Measurements from ENCODE around the gene GJB4.
"Not testable (repeated sequence)": the region's sequence is repeated elsewhere in the genome, so short reads cannot be mapped to it uniquely, and the experiment has no call there.

Gene GJB4

GRCh38 chr1:34759503-34760357, at the start of gene GJB4:
TSS of gene GJB4 (plus strand) at chr1:34759740. CDS start at chr1:34761255, 1,515 bp downstream.
- no peak for DNase-seq

DNA sequence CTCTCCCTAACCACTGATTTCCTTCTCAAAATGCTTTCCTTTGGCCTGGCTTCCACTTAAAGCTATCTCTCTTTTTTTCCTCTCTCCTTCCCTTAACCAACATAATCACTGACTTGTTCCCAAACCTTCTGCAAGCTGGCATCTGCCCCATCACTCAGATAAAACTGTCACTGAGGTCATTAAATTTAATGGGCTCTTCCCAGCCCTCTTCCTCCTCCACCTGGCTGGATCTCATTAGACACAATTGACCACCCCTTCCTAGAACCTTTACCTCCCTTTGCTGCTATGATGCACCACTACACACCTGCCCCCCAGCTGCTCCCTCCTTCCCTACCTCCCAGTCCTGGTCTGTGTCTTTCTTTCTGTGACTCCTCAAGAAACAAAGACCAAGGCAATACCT, 48.7 kb upstream of the GJB4 start:
- DNase-seq = no peak

- no peak for DNase-seq
Observed at GRCh38 chr1:34711485-34711884, 48.1 kb upstream of the GJB4 start.

- DNase-seq = no peak
Observed at GRCh38 chr1:34712007-34712688, 47.4 kb upstream of the GJB4 start.

DNA sequence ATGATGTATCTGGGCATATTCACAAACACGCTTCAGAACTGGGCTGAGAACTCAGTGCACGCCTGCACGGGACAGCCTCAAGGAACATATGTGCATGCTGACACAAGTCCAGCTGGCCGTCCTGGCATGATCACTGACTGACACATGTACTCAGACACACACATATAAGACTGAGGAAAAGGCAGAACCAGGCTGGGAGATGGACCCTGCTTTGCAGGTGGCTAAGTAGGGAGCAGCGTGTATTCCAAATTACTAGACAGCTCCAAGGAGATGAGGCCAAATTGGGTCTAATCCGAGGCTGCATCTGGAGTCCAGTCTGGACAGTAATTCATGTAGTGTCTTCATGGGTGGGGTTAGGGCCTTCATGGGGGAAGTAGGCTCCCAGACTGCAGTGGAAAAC, 46.1 kb upstream of the GJB4 start:
- no peak for DNase-seq

DNA sequence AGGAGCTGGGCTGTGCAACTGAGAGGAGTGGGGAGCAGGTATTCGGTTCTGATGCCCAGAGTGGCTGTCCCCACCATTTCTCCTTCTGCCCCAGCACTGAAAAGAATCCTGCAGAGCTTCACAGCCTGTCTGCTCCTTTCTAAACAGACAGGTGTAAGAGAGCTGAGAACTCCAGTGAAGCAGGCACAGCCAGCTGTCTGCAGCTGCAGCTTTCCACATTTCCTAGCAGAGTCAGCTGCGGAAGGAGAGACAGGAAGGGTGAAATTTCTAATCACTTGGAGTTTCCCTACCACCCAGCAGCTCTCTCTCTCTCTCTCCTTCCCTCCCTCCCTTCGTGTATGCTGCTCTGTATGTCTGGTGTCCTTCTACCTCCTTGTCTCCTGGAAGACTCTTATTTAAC, 45.2 kb upstream of the GJB4 start:
- DNase-seq = no peak

DNA sequence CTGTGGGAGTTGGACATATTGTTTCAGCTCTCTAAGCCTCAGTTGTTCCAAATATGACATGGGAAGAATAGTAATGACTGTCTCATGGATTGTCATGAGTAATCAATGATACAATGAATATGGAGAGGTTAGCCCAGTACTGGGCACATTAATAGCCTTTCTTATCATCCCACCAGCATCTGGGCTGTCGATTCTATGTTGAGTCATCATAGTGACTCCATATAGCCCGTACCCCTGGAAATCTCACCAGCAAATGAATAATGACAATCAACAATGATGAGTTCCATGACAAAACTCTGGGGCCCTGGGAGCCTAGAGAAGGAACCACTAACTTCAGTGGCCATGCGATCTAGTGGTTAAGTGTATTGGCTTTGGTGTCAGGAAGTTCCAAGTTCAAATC, 44.4 kb upstream of the GJB4 start:
- DNase-seq = no peak

- DNase-seq = no peak
Observed at GRCh38 chr1:34721241-34721640, 38.3 kb upstream of the GJB4 start.

GRCh38 chr1:34721646-34722355, 37.7 kb upstream of the GJB4 start:
- DNase-seq = no peak

DNA sequence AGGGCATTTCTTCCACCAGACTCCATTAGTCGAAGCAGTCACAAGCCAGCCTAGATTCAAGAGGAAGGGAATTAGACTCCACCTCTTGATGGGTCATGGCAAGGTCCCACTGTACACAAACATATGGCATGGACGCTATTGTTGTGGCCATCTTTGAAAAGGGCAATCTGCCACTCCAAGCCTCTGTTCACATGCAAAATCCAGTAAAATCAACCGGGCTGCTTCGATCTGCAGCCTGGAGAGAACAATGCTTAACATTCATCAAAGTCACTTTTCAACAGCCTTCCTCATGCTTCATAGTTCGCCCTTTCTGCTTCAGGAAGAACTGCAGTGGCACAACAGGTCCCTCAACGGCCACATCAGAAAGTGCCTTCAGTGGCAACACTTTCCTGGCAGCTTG, 32.7 kb upstream of the GJB4 start:
- no peak for DNase-seq

DNA sequence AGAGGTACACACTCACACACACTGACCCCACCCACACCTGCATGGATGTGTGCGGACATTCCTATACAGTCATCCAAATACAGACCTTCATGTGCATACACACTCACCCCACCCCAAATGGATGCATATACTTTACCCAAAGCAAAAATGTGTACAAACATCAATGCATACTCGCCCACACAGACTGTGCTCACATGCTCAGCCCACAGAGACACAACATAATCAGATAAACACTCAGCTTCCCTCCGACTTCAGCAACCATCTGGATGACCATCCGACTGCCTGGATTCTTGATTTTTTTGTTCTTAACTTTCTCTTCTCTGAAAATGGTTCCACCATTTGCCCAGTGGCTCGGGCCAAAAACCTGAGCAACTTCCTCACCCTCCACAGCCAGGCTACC, 29.1 kb upstream of the GJB4 start:
- DNase-seq = no peak

GRCh38 chr1:34732831-34733230, 26.7 kb upstream of the GJB4 start:
- not testable (repeated sequence) for DNase-seq

GRCh38 chr1:34736692-34737091, 22.8 kb upstream of the GJB4 start:
- DNase-seq = no peak

DNA sequence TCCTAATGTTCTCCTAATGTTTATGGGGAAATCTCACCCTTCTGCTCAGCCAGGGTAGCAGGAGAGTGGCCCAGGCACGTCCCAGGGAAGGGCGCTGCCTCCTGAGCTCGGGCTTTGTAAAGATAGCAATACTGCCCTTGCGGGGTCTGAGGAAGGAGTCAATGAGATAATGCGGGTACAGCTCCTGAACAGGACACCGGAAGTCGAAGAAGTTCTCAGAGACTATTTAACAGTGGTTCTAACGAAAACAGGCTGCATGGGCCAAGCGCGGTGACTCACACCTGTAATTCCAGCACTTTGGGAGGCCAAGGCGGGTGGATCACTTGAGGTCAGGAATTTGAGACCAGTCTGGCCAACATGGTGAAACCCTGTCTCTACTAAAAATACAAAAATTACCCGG, 22.3 kb upstream of the GJB4 start:
- DNase-seq = not testable (repeated sequence)

DNA sequence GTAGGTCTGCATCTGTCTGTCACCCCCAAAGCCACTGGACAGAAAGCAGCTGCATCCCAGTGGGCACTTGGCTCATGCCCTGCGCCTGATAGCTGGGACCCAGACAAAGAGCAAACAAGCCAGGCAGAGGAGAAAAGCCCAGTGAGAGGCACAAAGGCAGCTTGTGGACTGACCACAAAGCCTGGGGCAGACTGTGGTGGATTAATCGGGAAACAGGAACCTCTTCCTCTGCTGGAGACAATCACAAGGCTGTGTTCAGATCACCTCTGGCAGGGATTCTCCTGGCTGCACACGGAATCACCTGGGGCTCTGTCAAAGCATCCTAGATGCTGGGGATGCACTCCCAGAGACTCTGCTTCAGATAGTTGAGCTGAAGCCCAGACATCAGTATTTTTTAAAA, 19.9 kb upstream of the GJB4 start:
- no peak for DNase-seq

GRCh38 chr1:34740161-34740868, 19.2 kb upstream of the GJB4 start:
- DNase-seq = no peak

- DNase-seq = peak in 1 of 2 experiments; percentile 77
Observed at GRCh38 chr1:34742667-34743270, 16.8 kb upstream of the GJB4 start.

DNA sequence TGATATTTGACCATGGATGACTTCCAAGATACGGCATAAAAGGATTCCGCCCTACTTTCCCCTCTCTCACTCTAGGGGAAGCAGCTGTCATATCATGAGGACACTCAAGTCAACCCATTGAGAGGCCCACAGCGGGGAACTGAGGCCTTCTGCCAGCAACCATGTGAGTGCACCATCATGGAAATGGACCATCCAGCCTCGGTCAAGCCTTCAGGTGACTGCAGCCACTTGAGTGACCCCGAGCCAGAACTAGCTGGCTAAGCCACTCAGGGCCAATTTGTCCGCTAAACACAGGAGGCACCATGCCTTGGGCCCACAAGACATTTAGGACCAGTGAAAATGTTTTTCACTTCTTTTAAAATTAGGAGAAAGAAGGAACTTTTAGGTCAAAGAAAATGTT, 15.8 kb upstream of the GJB4 start:
- DNase-seq = no peak

GRCh38 chr1:34744851-34745250, 14.7 kb upstream of the GJB4 start:
- no peak for DNase-seq

DNA sequence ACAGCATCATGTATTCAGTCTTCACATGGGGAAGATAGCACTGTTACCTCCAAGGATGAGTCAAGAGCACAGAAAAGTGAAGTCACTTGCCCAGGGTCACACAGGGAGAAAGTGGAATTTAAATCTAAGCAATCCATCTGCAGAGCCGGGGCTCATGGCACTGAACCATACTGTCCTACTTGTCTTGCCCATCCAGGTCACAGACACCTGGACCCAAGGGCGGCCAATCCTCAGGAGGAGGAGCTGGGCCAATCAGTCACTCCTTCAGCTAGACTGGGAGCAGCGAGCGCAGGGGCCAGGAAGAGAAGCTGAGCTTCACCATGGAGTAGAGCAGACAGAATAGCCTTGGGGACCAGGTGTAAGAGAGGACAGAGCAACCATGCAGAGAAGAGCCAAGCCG, 13.9 kb upstream of the GJB4 start:
- no peak for DNase-seq

DNA sequence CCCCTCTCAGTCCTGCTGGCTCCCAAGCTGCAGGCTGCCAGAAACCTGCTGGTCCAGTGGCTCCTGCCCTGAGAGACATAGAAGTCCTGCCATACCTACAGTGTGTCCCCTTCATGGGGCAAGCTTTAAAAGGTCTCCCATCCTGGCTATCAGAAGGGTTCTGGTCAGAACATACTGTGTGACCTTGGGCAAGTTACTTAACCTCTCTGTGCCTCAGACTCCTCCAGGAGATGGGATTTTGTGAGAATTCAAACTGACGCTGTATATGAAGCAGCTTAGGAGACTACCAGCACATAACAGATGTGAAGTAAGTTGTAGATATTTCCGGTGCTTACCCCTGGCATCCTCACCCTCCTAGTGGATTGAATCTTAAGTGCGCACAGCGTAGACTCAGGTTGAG, 13.4 kb upstream of the GJB4 start:
- no peak for DNase-seq

DNA sequence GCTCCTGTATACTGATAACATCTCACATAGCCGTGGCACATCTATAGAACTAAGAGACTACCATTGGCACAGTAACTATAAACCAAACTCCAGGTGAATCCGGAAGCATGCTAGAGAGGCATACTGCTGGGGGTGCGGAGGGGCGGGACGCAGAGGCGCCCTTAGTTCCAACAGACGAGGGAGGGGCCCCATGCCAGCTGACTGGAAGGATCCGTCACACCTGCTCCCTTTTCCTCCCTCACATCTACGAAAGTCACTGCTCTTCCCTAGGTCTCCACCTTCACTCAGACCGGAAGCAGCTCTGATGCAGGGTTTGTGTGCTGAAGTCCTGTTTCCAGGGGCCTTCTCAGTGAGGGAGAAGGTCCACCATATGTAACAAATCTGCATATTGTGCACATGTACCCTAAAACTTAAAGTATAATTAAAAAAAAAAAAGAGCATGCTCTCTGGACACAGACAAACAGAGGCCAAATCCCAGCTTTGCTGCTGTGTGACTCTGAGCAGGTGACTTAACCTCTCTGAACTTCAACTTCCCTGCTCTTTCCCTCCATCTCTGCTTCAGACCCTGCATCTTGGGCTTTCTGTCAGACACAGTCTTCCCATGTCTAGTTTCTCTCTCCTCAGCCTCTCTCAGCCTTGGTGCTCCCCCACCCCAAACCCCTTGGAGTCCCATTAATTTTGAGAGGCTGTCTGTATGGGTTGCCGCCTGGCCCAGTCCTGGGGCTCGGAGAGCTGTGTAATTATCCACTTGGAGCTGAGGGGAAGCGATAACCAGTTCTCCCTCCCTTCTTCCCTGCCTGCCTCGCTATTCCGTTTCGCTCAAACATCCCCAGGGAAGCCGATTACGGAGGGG, 12.5 kb upstream of the GJB4 start:
- DNase-seq = no peak
